H1 (cell line): Measurements from ENCODE around the gene ZHX3. TPM values are rescaled to one million over a fixed set of nuclear protein-coding genes. Genes with fewer than 3 reads are reported as not detected.
A peak's percentile ranks its signal among the peaks of the same experiment; 100 is the strongest.

ENCODE experiments used
- CTCF ChIA-PET: fragments of 300-600 bp; sonication (Branson Sonifier 250); formaldehyde crosslinking; loops from one replicate; lab custom pipeline; 2021; ENCODE audit not compliant: partially characterized antibody; lab: Charles Lee
- POLR2A ChIA-PET: fragments of 300-600 bp; sonication (Branson Sonifier 250); formaldehyde crosslinking; loops from one replicate; lab custom pipeline; 2021; ENCODE audit warnings: inconsistent platforms; ENCODE audit not compliant: partially characterized antibody; lab: Charles Lee
- DNase-seq, 2 experiments: peaks; one replicate each; pipeline versions ENCODE4 v3.0.0 to v3.0.0-alpha.2; 2010 to 2022; ENCODE audit warnings: low spot score in 2 of 2, low read depth in 1 of 2, mixed read lengths in 1 of 2
- FAIRE-seq: peaks from 2 replicates; lab custom pipeline; 2011; peaks lifted over from hg19 to GRCh38; lab: Jason Lieb, UNC
- H2AFZ ChIP-seq: 2 replicates; pipeline ENCODE4 v1.8.1; 2012; ENCODE audit warnings: low read length, inconsistent platforms
- H2AK5ac ChIP-seq: 2 replicates; pipeline ENCODE4 v1.6.1; 2013; ENCODE audit warnings: low read depth, low read length
- H2BK120ac ChIP-seq: replicated peaks from 2 replicates; pipeline ENCODE3; 2013; ENCODE audit warnings: low read depth, low read length, inconsistent platforms
- H2BK12ac ChIP-seq: 2 replicates; pipeline ENCODE4 v1.6.1; 2013; ENCODE audit warnings: low read depth, low read length
- H2BK15ac ChIP-seq: 2 replicates; pipeline ENCODE4 v1.6.1; 2013; ENCODE audit warnings: low read length
- H2BK20ac ChIP-seq: 2 replicates; pipeline ENCODE4 v1.6.1; 2013; ENCODE audit warnings: low read length
- H2BK5ac ChIP-seq: 2 replicates; pipeline ENCODE4 v1.6.1; 2013; ENCODE audit warnings: low read depth, low read length
- H3K14ac ChIP-seq: 2 replicates; pipeline ENCODE4 v1.6.1; 2013; ENCODE audit warnings: inconsistent platforms; ENCODE audit not compliant: insufficient read length
- H3K18ac ChIP-seq: 2 replicates; pipeline ENCODE4 v1.6.1; 2013; ENCODE audit warnings: low read length; ENCODE audit errors: extremely low read depth
- H3K23ac ChIP-seq: 2 replicates; pipeline ENCODE4 v1.6.1; 2013; ENCODE audit warnings: inconsistent platforms; ENCODE audit not compliant: insufficient read length
- H3K23me2 ChIP-seq: 2 replicates; pipeline ENCODE4 v1.6.1; 2013; ENCODE audit warnings: low read depth, low read length
- H3K27ac ChIP-seq: 2 replicates; pipeline ENCODE4 v1.6.1; 2011; ENCODE audit warnings: low read depth, low read length, inconsistent platforms
- H3K27me3 ChIP-seq, 4 experiments: replicated peaks in 1 of 4; 1 replicate in 1 of 4; 2 replicates in 3 of 4; pipeline versions ENCODE4 v1.6.1 to v1.8.1; 2011 to 2013; ENCODE audit warnings: low read length in 3 of 4, mild to moderate bottlenecking in 3 of 4, inconsistent platforms in 2 of 4, mixed read lengths in 2 of 4, moderate library complexity in 1 of 4; ENCODE audit not compliant: control insufficient read depth in 3 of 4, insufficient read depth in 3 of 4; ENCODE audit errors: extremely low read depth in 1 of 4
- H3K36me3 ChIP-seq, 4 experiments: 2 replicates each; pipeline versions ENCODE4 v1.6.1 to v1.8.1; 2011 to 2013; ENCODE audit warnings: mild to moderate bottlenecking in 4 of 4, low read length in 3 of 4, moderate library complexity in 2 of 4, control low read depth in 1 of 4, inconsistent platforms in 1 of 4; ENCODE audit not compliant: insufficient read depth in 4 of 4, control insufficient read depth in 2 of 4
- H3K4ac ChIP-seq: replicated peaks from 2 replicates; pipeline ENCODE3; 2013; ENCODE audit warnings: low read length, low read depth, mixed read lengths, inconsistent platforms; ENCODE audit not compliant: insufficient read length
- H3K4me1 ChIP-seq, 4 experiments: replicated peaks in 1 of 4; 1 replicate in 1 of 4; 2 replicates in 3 of 4; pipeline versions ENCODE4 v1.6.1 to v1.8.1; 2011 to 2013; ENCODE audit warnings: low read length in 3 of 4, inconsistent platforms in 2 of 4, mixed read lengths in 1 of 4; ENCODE audit not compliant: insufficient read depth in 4 of 4, control insufficient read depth in 3 of 4
- H3K4me2 ChIP-seq, 2 experiments: 2 replicates each; pipeline versions ENCODE4 v1.6.1 to v1.8.1; 2011 to 2013; ENCODE audit warnings: low read depth in 2 of 2, low read length in 2 of 2, control low read depth in 1 of 2, inconsistent platforms in 1 of 2, mild to moderate bottlenecking in 1 of 2; ENCODE audit not compliant: insufficient read depth in 1 of 2
- H3K4me3 ChIP-seq, 4 experiments: fragments of 200-600, 300-600 bp in 1 of 4; sonication (generic), shearing (Covaris generic), sonication (Bioruptor Twin) in 1 of 4; 2 replicates each; pipeline versions ENCODE4 v1.5.1 to v1.8.1; 2011 to 2016; ENCODE audit warnings: low read length in 4 of 4, low read depth in 3 of 4, control low read depth in 2 of 4, inconsistent platforms in 2 of 4, mild to moderate bottlenecking in 2 of 4, mixed read lengths in 1 of 4, moderate library complexity in 1 of 4; ENCODE audit not compliant: insufficient read depth in 2 of 4; ENCODE audit errors: extremely low read depth in 1 of 4
- H3K56ac ChIP-seq: replicated peaks from 2 replicates; pipeline ENCODE3; 2013; ENCODE audit warnings: low read depth, mild to moderate bottlenecking, mixed read lengths, low read length, inconsistent platforms; ENCODE audit not compliant: insufficient read length
- H3K79me1 ChIP-seq: 2 replicates; pipeline ENCODE4 v1.6.1; 2013; ENCODE audit warnings: low read depth, low read length, control low read depth
- H3K79me2 ChIP-seq, 2 experiments: 2 replicates each; pipeline versions ENCODE4 v1.6.1 to v1.8.1; 2012 to 2013; ENCODE audit warnings: low read length in 2 of 2, mild to moderate bottlenecking in 2 of 2, inconsistent platforms in 1 of 2; ENCODE audit not compliant: insufficient read depth in 2 of 2, control insufficient read depth in 1 of 2
- H3K9ac ChIP-seq, 4 experiments: replicated peaks in 1 of 4; 1 replicate in 1 of 4; 2 replicates in 3 of 4; pipeline versions ENCODE4 v1.6.1 to v1.8.1; 2011 to 2013; ENCODE audit warnings: low read depth in 3 of 4, low read length in 3 of 4, control low read depth in 2 of 4, mild to moderate bottlenecking in 2 of 4, moderate library complexity in 2 of 4, inconsistent platforms in 1 of 4; ENCODE audit errors: extremely low read depth in 1 of 4
- H3K9me3 ChIP-seq, 2 experiments: 2 replicates each; pipeline versions ENCODE4 v1.6.1 to v1.8.1; 2012 to 2013; ENCODE audit warnings: mild to moderate bottlenecking in 2 of 2, moderate library complexity in 2 of 2, control low read depth in 1 of 2, inconsistent platforms in 1 of 2, low read depth in 1 of 2, low read length in 1 of 2, mixed read lengths in 1 of 2; ENCODE audit not compliant: insufficient read depth in 2 of 2
- H4K20me1 ChIP-seq, 2 experiments: replicated peaks in 1 of 2; 2 replicates each; pipeline versions ENCODE3 to v1.8.1; 2011 to 2013; ENCODE audit warnings: inconsistent platforms in 2 of 2, low read length in 2 of 2, mild to moderate bottlenecking in 1 of 2; ENCODE audit not compliant: insufficient read depth in 2 of 2, control insufficient read depth in 1 of 2
- H4K5ac ChIP-seq: 2 replicates; pipeline ENCODE4 v1.6.1; 2013; ENCODE audit warnings: low read length, low read depth, mixed read lengths, inconsistent platforms; ENCODE audit not compliant: insufficient read length
- H4K8ac ChIP-seq: 2 replicates; pipeline ENCODE4 v1.8.0; 2013; ENCODE audit warnings: mild to moderate bottlenecking, moderate library complexity, low read length, inconsistent platforms; ENCODE audit not compliant: insufficient read depth; ENCODE audit errors: extremely low read depth
- H4K91ac ChIP-seq: replicated peaks from 2 replicates; pipeline ENCODE3; 2013; ENCODE audit warnings: low read length, mixed read lengths, inconsistent platforms; ENCODE audit not compliant: insufficient read length
- BCL11A ChIP-seq, 2 experiments: IDR thresholded peaks; one replicate each; pipeline ENCODE4 v1.6.1; 2011; ENCODE audit warnings: low read depth in 2 of 2, low read length in 2 of 2, mild to moderate bottlenecking in 2 of 2
- KDM1A ChIP-seq: fragments of 200-600, 300-600 bp; sonication (generic); IDR thresholded peaks from 2 replicates; pipeline ENCODE4 v1.7.1; 2016; ENCODE audit warnings: mild to moderate bottlenecking, low read length, borderline replicate concordance
- WGBS, 2 experiments: shearing (Covaris generic) in 1 of 2; methylation state at CpG; one replicate each; pipeline versions ENCODE4 v1.1.6 to v1.1.7; 2013 to 2015; ENCODE audit warnings: low lambda C conversion rate in 2 of 2, mixed read lengths in 2 of 2, inconsistent platforms in 1 of 2, low coverage in 1 of 2, missing lambda C conversion rate in 1 of 2; ENCODE audit not compliant: insufficient replicate concordance in 2 of 2, insufficient coverage in 1 of 2, insufficient read length in 1 of 2; ENCODE audit errors: extremely low coverage in 1 of 2, missing lambda C conversion rate in 1 of 2; 5-methylcytosine and 5-hydroxymethylcytosine counted together
- polyA plus RNA-seq, 7 experiments: library from polyadenylated mRNA; depleted of rRNA in 3 of 7; stranded (reverse) in 5 of 7; unstranded in 2 of 7; fragments of >200 nt in 5 of 7; fragments of 200-250 nt in 2 of 7; gene quantifications; 1 replicate in 5 of 7; 2 replicates in 1 of 7; 4 replicates in 1 of 7; pipeline versions ENCODE4 v1.2.1 to v1.2.3, GENCODE V29; 2011 to 2013; ENCODE audit warnings: missing spikeins in 2 of 7, mixed read lengths in 2 of 7
- total RNA-seq: library from RNA; stranded (reverse); fragmentation: NEBNext Ultra II Directional; extraction: Animal tissue kit (Norgen Biotek cat#: 25700); gene quantifications from 2 replicates; pipeline ENCODE4 v1.2.1, GENCODE V29; 2021

The ZHX3 gene
- total and polyA plus RNA-seq, 2 of the 8 experiments (the other 6 are each of a cell fraction or from before 2014, with no cell fraction given): 1.00 to 7.8 TPM

DNA sequence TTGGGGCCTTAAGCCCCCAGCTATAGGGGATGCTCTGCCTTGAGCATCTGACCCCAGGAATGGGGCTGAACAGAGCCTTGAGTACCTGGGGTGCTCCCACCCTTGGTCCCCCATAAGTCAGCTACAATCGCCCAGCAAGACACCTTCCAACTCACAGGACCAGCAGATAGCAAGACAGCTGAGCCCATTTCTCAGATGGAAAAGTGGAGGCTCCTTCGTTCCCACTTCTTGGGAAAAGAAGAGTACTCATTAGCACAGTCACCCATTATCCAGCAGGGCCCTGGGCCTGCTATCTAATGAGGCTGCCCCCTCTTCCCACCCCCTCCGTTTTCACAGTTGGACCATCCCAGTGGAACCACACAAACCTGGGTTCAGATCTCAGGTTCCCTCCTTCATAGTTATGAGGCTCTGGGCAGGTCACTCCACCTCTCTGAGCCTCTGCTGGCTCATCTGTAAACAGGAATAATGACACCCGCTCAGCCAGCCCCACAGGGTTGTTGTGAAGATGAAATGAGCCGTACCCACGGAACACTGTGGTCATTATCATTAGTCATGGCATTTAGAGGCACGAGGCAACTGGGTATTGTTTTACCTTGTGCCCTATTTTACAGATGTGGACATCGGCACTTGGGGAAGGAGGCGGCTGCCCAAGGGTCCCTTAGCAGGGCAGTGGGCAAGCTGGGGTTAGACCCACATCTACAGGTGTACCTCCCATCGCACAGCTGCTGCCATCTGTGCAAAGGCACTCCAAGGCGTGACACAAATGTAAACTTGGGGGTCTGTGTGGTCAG is 27.6 kb upstream of the ZHX3 start:
- FAIRE-seq: no peak
- 89% methylated on average over 11 of the region's 11 CpGs; no CpG with 5 or more reads in 1 of the 2 experiments for WGBS, 2 experiments
- Histone ChIP-seq H2AFZ (no peak overlapping the region), H2AK5ac (0 out of 2 replicates have a peak overlapping the region, but pooled peaks have one; percentile 11), H3K4me2 (no peak overlapping the region), H3K18ac (no peak overlapping the region), H3K79me2 (no peaks in the 10 kb centered on the region), H2BK12ac (no peak overlapping the region), H3K36me3 (no peaks in the 10 kb centered on the region), H2BK5ac (no peak overlapping the region), H4K91ac (no peak overlapping the region), H3K14ac (no peak overlapping the region), H3K23me2 (no peaks in the 10 kb centered on the region), H3K79me1 (no peaks in the 10 kb centered on the region), H3K9ac (no peak overlapping the region), H3K27me3 (no peaks in the 10 kb centered on the region), H3K56ac (no peak overlapping the region), H3K23ac (no peak overlapping the region), H3K9me3 (no peaks in the 10 kb centered on the region), H2BK20ac (no peak overlapping the region), H4K5ac (no peak overlapping the region), H2BK15ac (no peak overlapping the region), H4K8ac (peak overlapping the region; percentile 72; the same call in 1 of the 2 replicates), H2BK120ac (no peak overlapping the region), H3K4ac (no peak overlapping the region), H3K4me3 (no peak overlapping the region), H3K27ac (no peak overlapping the region), H3K4me1 (peaks cover 0 to 7% (median 3%) of the 10 kb centered on the region in 4 experiments; a peak in 4 of 7 replicates), H4K20me1 (peaks cover 0 to 1% of the 10 kb centered on the region in 2 experiments)
- ChIA-PET POLR2A (no interaction called here), CTCF (interaction anchor here (0.9 to 5.1 kb wide), 7 partner anchors 8 to 250 kb away, joined by 3 to 29 read pairs (median 7); no protein-coding TSS in a partner anchor)
- TF ChIP-seq KDM1A (peak; percentile 44; the same call in 1 of the 2 replicates), BCL11A (IDR thresholded peaks at IDR 0.05; ENCODE audit: low read depth in 2 of 2, low read length in 2 of 2) (no peak)
- DNase-seq: no peak
